Activated CD4-positive, CD25-positive, alpha-beta regulatory T cell treated with anti-CD3 and anti-CD28 coated beads, Interleukin-2, amount 50 U/mL, for 72 hours (primary cell): Measurements from ENCODE around the gene IGSF10.

Source experiments
- DNase-seq: peaks from one replicate; pipeline ENCODE4 v3.0.0; 2021

The IGSF10 gene

GRCh38 chr3:151412989-151413388 is 47.9 kb downstream of the IGSF10 start:
- DNase-seq, result no peak
